Activated CD8-positive, alpha-beta T cell treated with anti-CD3 and anti-CD28 coated beads, Interleukin-2, amount 10 ng/mL, durations not matched to agents 7 days and 5 days (primary cell): ENCODE results near the gene SLC35F4. TPM values are rescaled to one million over a fixed set of nuclear protein-coding genes. Genes with fewer than 3 reads are reported as not detected.
"Not testable (repeated sequence)": the region's sequence is repeated elsewhere in the genome, so short reads cannot be mapped to it uniquely, and the experiment has no call there.

Experiments
- ATAC-seq: fragments of 150-1000 bp; cut with Tn5 transposase; one replicate; pipeline ENCODE4 v1.10.0; 2021; ENCODE audit warnings: moderate library complexity
- CTCF ChIA-PET: fragments of 350-600 bp; sonication (Branson Sonifier 250); formaldehyde crosslinking; loops from one replicate; lab custom pipeline; 2021; ENCODE audit warnings: antibody characterized with exemption; lab: Charles Lee
- POLR2A ChIA-PET: fragments of 350-600 bp; sonication (Branson Sonifier 250); formaldehyde crosslinking; loops from one replicate; lab custom pipeline; 2021; ENCODE audit warnings: antibody characterized with exemption; lab: Charles Lee
- DNase-seq: peaks from one replicate; pipeline ENCODE4 v3.0.0-alpha.2; 2020
- H3K27ac Mint-ChIP-seq: one replicate; pipeline ENCODE4 v1.8.0; 2021; ENCODE audit warnings: mild to moderate bottlenecking, mixed read lengths
- H3K27me3 Mint-ChIP-seq: one replicate; pipeline ENCODE4 v1.8.0; 2021; ENCODE audit warnings: low read depth, mixed read lengths
- H3K36me3 Mint-ChIP-seq: one replicate; pipeline ENCODE4 v1.8.0; 2021; ENCODE audit warnings: low read depth, mixed read lengths
- H3K4me1 Mint-ChIP-seq: one replicate; pipeline ENCODE4 v1.8.0; 2021; ENCODE audit warnings: low read depth, mixed read lengths
- H3K4me3 Mint-ChIP-seq: one replicate; pipeline ENCODE4 v1.8.0; 2021; ENCODE audit warnings: mild to moderate bottlenecking, mixed read lengths
- H3K9me3 Mint-ChIP-seq: one replicate; pipeline ENCODE4 v1.8.0; 2022; ENCODE audit warnings: mixed read lengths; ENCODE audit not compliant: insufficient read depth
- total RNA-seq, 2 experiments: library from RNA; stranded (reverse); gene quantifications; one replicate each; pipeline ENCODE4 v1.2.3, GENCODE V29; 2021

The SLC35F4 gene
- total RNA-seq, 2 experiments from 2014 or later: not detected

- Mint-ChIP-seq H3K4me1 (no peaks in the 10 kb centered on the region), H3K36me3 (no peaks in the 10 kb centered on the region), H3K9me3 (no peaks in the 10 kb centered on the region), H3K27me3 (no peaks in the 10 kb centered on the region), H3K27ac (no peak overlapping the region), H3K4me3 (no peak overlapping the region)
- DNase-seq: no peak
- ChIA-PET POLR2A (no interaction called here), CTCF (no interaction called here)
- ATAC-seq: no peak
Observed at GRCh38 chr14:57761800-57762199, 104.1 kb downstream of the SLC35F4 start.

GRCh38 chr14:57760896-57761295, 105.0 kb downstream of the SLC35F4 start:
- no peak for ATAC-seq
- Mint-ChIP-seq H3K27ac (no peak overlapping the region), H3K36me3 (no peaks in the 10 kb centered on the region), H3K4me3 (no peak overlapping the region), H3K4me1 (no peaks in the 10 kb centered on the region), H3K27me3 (no peaks in the 10 kb centered on the region), H3K9me3 (no peaks in the 10 kb centered on the region)
- ChIA-PET POLR2A (interaction anchor here (0.6 kb wide), 1 partner anchor 28 kb away, joined by 3 read pairs; no protein-coding TSS in a partner anchor), CTCF (no interaction called here)
- no peak for DNase-seq

GRCh38 chr14:57755018-57755521, 110.8 kb downstream of the SLC35F4 start:
- Mint-ChIP-seq H3K9me3 (no peaks in the 10 kb centered on the region), H3K4me3 (no peak overlapping the region), H3K27ac (no peak overlapping the region), H3K4me1 (no peaks in the 10 kb centered on the region), H3K36me3 (no peaks in the 10 kb centered on the region), H3K27me3 (no peaks in the 10 kb centered on the region)
- CTCF ChIA-PET: no interaction called here
- no peak for ATAC-seq
- DNase-seq: no peak
- POLR2A ChIA-PET: no interaction called here

- POLR2A ChIA-PET: no interaction called here
Observed at GRCh38 chr14:57754527-57754926, 111.4 kb downstream of the SLC35F4 start.

GRCh38 chr14:57753821-57754220, 112.1 kb downstream of the SLC35F4 start:
- Mint-ChIP-seq H3K36me3 (no peaks in the 10 kb centered on the region), H3K4me1 (no peaks in the 10 kb centered on the region)

More at GRCh38 chr14:57754527-57754926, 111.4 kb downstream of the SLC35F4 start:
- Mint-ChIP-seq H3K4me1 (no peaks in the 10 kb centered on the region), H3K4me3 (no peak overlapping the region), H3K27ac (no peak overlapping the region), H3K36me3 (no peaks in the 10 kb centered on the region), H3K9me3 (no peaks in the 10 kb centered on the region), H3K27me3 (no peaks in the 10 kb centered on the region)
- no peak for DNase-seq
- CTCF ChIA-PET: no interaction called here
- ATAC-seq: no peak

GRCh38 chr14:57752142-57752695, 113.7 kb downstream of the SLC35F4 start:
- H3K27me3 Mint-ChIP-seq, DNase-seq, ATAC-seq, H3K4me3 Mint-ChIP-seq, H3K9me3 Mint-ChIP-seq, H3K4me1 Mint-ChIP-seq, CTCF ChIA-PET, POLR2A ChIA-PET, H3K36me3 Mint-ChIP-seq, H3K27ac Mint-ChIP-seq: not testable (repeated sequence)

More at GRCh38 chr14:57753821-57754220, 112.1 kb downstream of the SLC35F4 start:
- Mint-ChIP-seq H3K9me3 (no peaks in the 10 kb centered on the region), H3K4me3 (no peak overlapping the region), H3K27ac (no peak overlapping the region), H3K27me3 (no peaks in the 10 kb centered on the region)
- CTCF ChIA-PET: no interaction called here
- no peak for DNase-seq
- no peak for ATAC-seq
- POLR2A ChIA-PET: no interaction called here

GRCh38 chr14:57751400-57751799, 114.5 kb downstream of the SLC35F4 start:
- Mint-ChIP-seq H3K27ac (no peak overlapping the region), H3K4me3 (no peak overlapping the region), H3K36me3 (no peaks in the 10 kb centered on the region), H3K27me3 (no peaks in the 10 kb centered on the region), H3K4me1 (no peaks in the 10 kb centered on the region), H3K9me3 (no peaks in the 10 kb centered on the region)
- DNase-seq: no peak
- POLR2A ChIA-PET: no interaction called here
- no peak for ATAC-seq
- CTCF ChIA-PET: no interaction called here

GRCh38 chr14:57749267-57749666, 116.6 kb downstream of the SLC35F4 start:
- Mint-ChIP-seq H3K27ac (no peak overlapping the region), H3K36me3 (no peaks in the 10 kb centered on the region), H3K9me3 (no peaks in the 10 kb centered on the region), H3K27me3 (no peaks in the 10 kb centered on the region), H3K4me1 (no peaks in the 10 kb centered on the region), H3K4me3 (no peak overlapping the region)
- no peak for ATAC-seq
- ChIA-PET POLR2A (no interaction called here), CTCF (no interaction called here)
- DNase-seq: no peak

- Mint-ChIP-seq H3K9me3 (no peaks in the 10 kb centered on the region), H3K36me3 (no peaks in the 10 kb centered on the region), H3K4me3 (no peak overlapping the region), H3K4me1 (no peaks in the 10 kb centered on the region), H3K27me3 (no peaks in the 10 kb centered on the region), H3K27ac (no peak overlapping the region)
- ChIA-PET CTCF (no interaction called here), POLR2A (no interaction called here)
- no peak for DNase-seq
- no peak for ATAC-seq
Observed at GRCh38 chr14:57748279-57748678, 117.6 kb downstream of the SLC35F4 start.

GRCh38 chr14:57747036-57747435, 118.9 kb downstream of the SLC35F4 start:
- H3K36me3 Mint-ChIP-seq: no peaks in the 10 kb centered on the region
- POLR2A ChIA-PET: no interaction called here
- H3K4me1 Mint-ChIP-seq: no peaks in the 10 kb centered on the region
- no peaks in the 10 kb centered on the region for H3K9me3 Mint-ChIP-seq
- H3K27ac Mint-ChIP-seq: no peak overlapping the region
- no peak for ATAC-seq
- H3K27me3 Mint-ChIP-seq: no peaks in the 10 kb centered on the region
- DNase-seq: no peak
- CTCF ChIA-PET: no interaction called here
- H3K4me3 Mint-ChIP-seq: no peak overlapping the region

- DNase-seq (no peak), ATAC-seq (no peak)
- POLR2A ChIA-PET: no interaction called here
- Mint-ChIP-seq H3K4me1 (no peaks in the 10 kb centered on the region), H3K9me3 (no peaks in the 10 kb centered on the region), H3K27me3 (no peaks in the 10 kb centered on the region), H3K36me3 (no peaks in the 10 kb centered on the region), H3K4me3 (no peak overlapping the region), H3K27ac (no peak overlapping the region)
- CTCF ChIA-PET: no interaction called here
Observed at GRCh38 chr14:57746563-57746962, 119.3 kb downstream of the SLC35F4 start.

- POLR2A ChIA-PET: no interaction called here
- no peaks in the 10 kb centered on the region for H3K9me3 Mint-ChIP-seq
- no peaks in the 10 kb centered on the region for H3K4me1 Mint-ChIP-seq
- ATAC-seq: no peak
- no peaks in the 10 kb centered on the region for H3K36me3 Mint-ChIP-seq
- H3K27me3 Mint-ChIP-seq: no peaks in the 10 kb centered on the region
- CTCF ChIA-PET: no interaction called here
- no peak overlapping the region for H3K27ac Mint-ChIP-seq
- no peak overlapping the region for H3K4me3 Mint-ChIP-seq
- DNase-seq: no peak
Observed at GRCh38 chr14:57739516-57739915, 126.4 kb downstream of the SLC35F4 start.

- H3K36me3 Mint-ChIP-seq: no peaks in the 10 kb centered on the region
- H3K27me3 Mint-ChIP-seq: peaks cover 1% of the 10 kb centered on the region
- DNase-seq: no peak
- no peaks in the 10 kb centered on the region for H3K4me1 Mint-ChIP-seq
- H3K9me3 Mint-ChIP-seq: no peaks in the 10 kb centered on the region
- H3K4me3 Mint-ChIP-seq: no peak overlapping the region
- ATAC-seq: no peak
- ChIA-PET CTCF (no interaction called here), POLR2A (no interaction called here)
- H3K27ac Mint-ChIP-seq: no peak overlapping the region
Observed at GRCh38 chr14:57737598-57737997, 128.3 kb downstream of the SLC35F4 start.
